H9 (cell line): ENCODE data around the gene LRRC71. TPM values are rescaled to one million over a fixed set of nuclear protein-coding genes. Genes with fewer than 3 reads are reported as not detected.

Experiments
- DNase-seq: peaks from one replicate; pipeline ENCODE4 v3.0.0-alpha.2; 2017
- H2AFZ ChIP-seq: one replicate; pipeline ENCODE4 v1.6.1; 2013; ENCODE audit warnings: mild to moderate bottlenecking, low read length, control low read depth, moderate library complexity
- H2AK5ac ChIP-seq: 2 replicates; pipeline ENCODE4 v1.6.1; 2013; ENCODE audit warnings: low read length, control low read depth, mixed read lengths; ENCODE audit not compliant: insufficient read length
- H2BK120ac ChIP-seq: one replicate; pipeline ENCODE4 v1.6.1; 2013; ENCODE audit warnings: low read depth, mild to moderate bottlenecking, low read length, control low read depth, inconsistent platforms; ENCODE audit not compliant: poor library complexity, severe bottlenecking
- H2BK12ac ChIP-seq: 2 replicates; pipeline ENCODE4 v1.6.1; 2013; ENCODE audit warnings: low read length, control low read depth, mixed read lengths, low read depth; ENCODE audit not compliant: insufficient read length
- H2BK15ac ChIP-seq: 2 replicates; pipeline ENCODE4 v1.6.1; 2013; ENCODE audit warnings: low read depth, low read length, control low read depth
- H2BK20ac ChIP-seq: one replicate; pipeline ENCODE4 v1.6.1; 2013; ENCODE audit warnings: low read depth, mild to moderate bottlenecking, low read length, control low read depth, inconsistent platforms; ENCODE audit not compliant: poor library complexity, severe bottlenecking
- H2BK5ac ChIP-seq: 2 replicates; pipeline ENCODE4 v1.6.1; 2013; ENCODE audit warnings: low read length, control low read depth, mixed read lengths; ENCODE audit not compliant: insufficient read length
- H3K14ac ChIP-seq: 2 replicates; pipeline ENCODE4 v1.6.1; 2013; ENCODE audit warnings: low read length, control low read depth; ENCODE audit not compliant: insufficient read depth
- H3K18ac ChIP-seq: 2 replicates; pipeline ENCODE4 v1.6.1; 2013; ENCODE audit warnings: low read depth, mild to moderate bottlenecking, mixed read lengths, low read length, control low read depth; ENCODE audit not compliant: insufficient read length
- H3K23ac ChIP-seq: 2 replicates; pipeline ENCODE4 v1.6.1; 2013; ENCODE audit warnings: low read length, control low read depth, mixed read lengths, low read depth; ENCODE audit not compliant: insufficient read length
- H3K23me2 ChIP-seq: 2 replicates; pipeline ENCODE4 v1.6.1; 2013; ENCODE audit warnings: low read depth, mild to moderate bottlenecking, mixed read lengths, low read length, control low read depth; ENCODE audit not compliant: insufficient read length, poor library complexity, severe bottlenecking
- H3K27ac ChIP-seq: 2 replicates; pipeline ENCODE4 v1.5.1; 2013; ENCODE audit warnings: low read length, control low read depth, mixed read lengths, low read depth; ENCODE audit not compliant: insufficient read length
- H3K27me3 ChIP-seq: 2 replicates; pipeline ENCODE4 v1.6.1; 2013; ENCODE audit warnings: low read length, control low read depth, inconsistent platforms; ENCODE audit not compliant: insufficient read depth
- H3K4ac ChIP-seq: 2 replicates; pipeline ENCODE4 v1.6.1; 2013; ENCODE audit warnings: low read depth, mild to moderate bottlenecking, control low read depth, inconsistent platforms, low read length, moderate library complexity
- H3K4me1 ChIP-seq: 2 replicates; pipeline ENCODE4 v1.6.1; 2013; ENCODE audit warnings: low read length, control low read depth, inconsistent platforms; ENCODE audit not compliant: insufficient read depth
- H3K4me2 ChIP-seq: 2 replicates; pipeline ENCODE4 v1.6.1; 2013; ENCODE audit warnings: low read length, control low read depth, mixed read lengths; ENCODE audit not compliant: insufficient read length, insufficient read depth
- H3K56ac ChIP-seq: 2 replicates; pipeline ENCODE4 v1.6.1; 2013; ENCODE audit warnings: low read depth, mild to moderate bottlenecking, mixed read lengths, low read length, control low read depth; ENCODE audit not compliant: insufficient read length
- H3K79me1 ChIP-seq: 2 replicates; pipeline ENCODE4 v1.6.1; 2013; ENCODE audit warnings: low read depth, mild to moderate bottlenecking, moderate library complexity, low read length, control low read depth, inconsistent platforms; ENCODE audit not compliant: insufficient read depth, poor library complexity, severe bottlenecking
- H3K79me2 ChIP-seq: 2 replicates; pipeline ENCODE4 v1.6.1; 2013; ENCODE audit warnings: low read length, control low read depth, inconsistent platforms; ENCODE audit not compliant: insufficient read depth
- H3K9ac ChIP-seq: 2 replicates; pipeline ENCODE4 v1.6.1; 2013; ENCODE audit warnings: low read length, control low read depth, mixed read lengths; ENCODE audit not compliant: insufficient read length; ENCODE audit errors: extremely low read depth
- H3K9me3 ChIP-seq: one replicate; pipeline ENCODE4 v1.6.1; 2013; ENCODE audit warnings: low read depth, low read length, inconsistent platforms; ENCODE audit not compliant: control insufficient read depth
- H3T11ph ChIP-seq: one replicate; pipeline ENCODE4 v1.6.1; 2013; ENCODE audit warnings: mild to moderate bottlenecking, low read length, control low read depth, inconsistent platforms
- H4K20me1 ChIP-seq: one replicate; pipeline ENCODE4 v1.6.1; 2013; ENCODE audit not compliant: control insufficient read depth, insufficient read length, insufficient read depth
- H4K5ac ChIP-seq: 2 replicates; pipeline ENCODE4 v1.6.1; 2013; ENCODE audit warnings: low read depth, mild to moderate bottlenecking, mixed read lengths, low read length, control low read depth; ENCODE audit not compliant: insufficient read length
- H4K8ac ChIP-seq: replicated peaks from 2 replicates; pipeline ENCODE4 v1.6.1; 2013; ENCODE audit warnings: low read length, control low read depth, mixed read lengths, low read depth; ENCODE audit not compliant: insufficient read length
- H4K91ac ChIP-seq: 2 replicates; pipeline ENCODE4 v1.6.1; 2013; ENCODE audit warnings: low read depth, mild to moderate bottlenecking, moderate library complexity, mixed read lengths, low read length, control low read depth; ENCODE audit not compliant: insufficient read length
- H3K27ac Mint-ChIP-seq, 3 experiments: 2 replicates in 2 of 3; 3 replicates in 1 of 3; pipeline ENCODE4 v1.8.0; 2020 to 2021; ENCODE audit warnings: mixed read lengths in 3 of 3, mild to moderate bottlenecking in 1 of 3, moderate library complexity in 1 of 3
- H3K27me3 Mint-ChIP-seq: 2 replicates; pipeline ENCODE4 v1.8.0; 2021; ENCODE audit warnings: low read depth, mild to moderate bottlenecking, moderate library complexity, mixed read lengths
- H3K36me3 Mint-ChIP-seq, 3 experiments: 2 replicates in 2 of 3; 3 replicates in 1 of 3; pipeline ENCODE4 v1.8.0; 2020 to 2021; ENCODE audit warnings: low read depth in 3 of 3, mixed read lengths in 3 of 3; ENCODE audit not compliant: insufficient read depth in 1 of 3
- H3K4me1 Mint-ChIP-seq, 2 experiments: 2 replicates each; pipeline ENCODE4 v1.8.0; 2020; ENCODE audit warnings: mixed read lengths in 2 of 2
- H3K4me3 Mint-ChIP-seq, 2 experiments: 2 replicates in 1 of 2; 3 replicates in 1 of 2; pipeline ENCODE4 v1.8.0; 2020 to 2021; ENCODE audit warnings: mild to moderate bottlenecking in 2 of 2, mixed read lengths in 2 of 2, moderate library complexity in 1 of 2
- H3K9me3 Mint-ChIP-seq, 2 experiments: 2 replicates in 1 of 2; 3 replicates in 1 of 2; pipeline ENCODE4 v1.8.0; 2020; ENCODE audit warnings: mild to moderate bottlenecking in 2 of 2, mixed read lengths in 2 of 2, moderate library complexity in 1 of 2
- CTCF ChIP-seq: fragments of 200-600 bp; sonication (generic); conservative IDR thresholded peaks from 3 replicates; pipeline ENCODE4 v1.8.0; 2021; ENCODE audit warnings: antibody characterized with exemption, mild to moderate bottlenecking
- WGBS: extraction: QIAGEN DNeasy Blood & Tissue Kit; methylation state at CpG from one replicate; pipeline ENCODE4 v1.1.7; 2013; ENCODE audit warnings: missing lambda C conversion rate, low lambda C conversion rate, mixed read lengths; ENCODE audit not compliant: insufficient read length; ENCODE audit errors: extremely low coverage; 5-methylcytosine and 5-hydroxymethylcytosine counted together
- total RNA-seq: library from RNA; stranded (reverse); gene quantifications from 2 replicates; pipeline ENCODE4 v1.2.1, GENCODE V29; 2021

LRRC71 gene
- total RNA-seq, 1 experiment from 2014 or later, result not detected

- no peak for DNase-seq
- Mint-ChIP-seq H3K27me3 (peaks cover 63% of the 10 kb centered on the region), H3K27ac (no peak overlapping the region)
These were observed 10.1 kb downstream of the LRRC71 start for GRCh38 chr1:156930483-156930882.

More at GRCh38 chr1:156930483-156930882, 10.1 kb downstream of the LRRC71 start:
- Mint-ChIP-seq H3K4me3 (no peak overlapping the region), H3K9me3 (no peaks in the 10 kb centered on the region; a peak in 1 of 5 replicates), H3K36me3 (peaks cover 3 to 9% (median 5%) of the 10 kb centered on the region in 3 experiments; a peak in 5 of 7 replicates), H3K4me1 (peaks cover 40 to 49% of the 10 kb centered on the region in 2 experiments)
- Histone ChIP-seq H3K9ac (no peak overlapping the region), H3K4me2 (no peak overlapping the region), H4K8ac (no peak overlapping the region), H4K91ac (no peak overlapping the region), H3K9me3 (no peaks in the 10 kb centered on the region), H2BK120ac (no peak overlapping the region), H3K23me2 (peaks cover 6% of the 10 kb centered on the region), H4K20me1 (no peaks in the 10 kb centered on the region), H2BK20ac (no peak overlapping the region), H3K79me1 (no peaks in the 10 kb centered on the region), H3K14ac (no peak overlapping the region), H2AFZ (no peak overlapping the region), H3T11ph (no peak overlapping the region), H3K27ac (no peak overlapping the region), H2BK12ac (no peak overlapping the region), H3K4me1 (no peaks in the 10 kb centered on the region), H2AK5ac (no peak overlapping the region), H2BK15ac (no peak overlapping the region), H3K23ac (no peak overlapping the region), H2BK5ac (no peak overlapping the region), H3K56ac (no peak overlapping the region), H4K5ac (no peak overlapping the region), H3K79me2 (no peaks in the 10 kb centered on the region), H3K4ac (no peak overlapping the region), H3K18ac (no peak overlapping the region), H3K27me3 (peaks cover 22% of the 10 kb centered on the region)
- no peak for TF ChIP-seq CTCF
- WGBS, result no CpG with 5 or more reads among the region's 4 CpGs
